Retinal pigment epithelial cell (primary cell): ENCODE results near the gene DNAJB1.

Experiments
- DNase-seq: peaks from one replicate; pipeline ENCODE4 v3.0.0-alpha.2; 2010; ENCODE audit warnings: low read depth
- H3K4me3 ChIP-seq: 2 replicates; pipeline ENCODE4 v1.5.1; 2011; ENCODE audit warnings: mild to moderate bottlenecking, low read length, control low read depth, moderate library complexity
- CTCF ChIP-seq: conservative IDR thresholded peaks from 2 replicates; pipeline ENCODE4 v1.5.1; 2011; ENCODE audit warnings: low read depth, low read length, control low read depth, inconsistent platforms

DNAJB1 gene

DNA sequence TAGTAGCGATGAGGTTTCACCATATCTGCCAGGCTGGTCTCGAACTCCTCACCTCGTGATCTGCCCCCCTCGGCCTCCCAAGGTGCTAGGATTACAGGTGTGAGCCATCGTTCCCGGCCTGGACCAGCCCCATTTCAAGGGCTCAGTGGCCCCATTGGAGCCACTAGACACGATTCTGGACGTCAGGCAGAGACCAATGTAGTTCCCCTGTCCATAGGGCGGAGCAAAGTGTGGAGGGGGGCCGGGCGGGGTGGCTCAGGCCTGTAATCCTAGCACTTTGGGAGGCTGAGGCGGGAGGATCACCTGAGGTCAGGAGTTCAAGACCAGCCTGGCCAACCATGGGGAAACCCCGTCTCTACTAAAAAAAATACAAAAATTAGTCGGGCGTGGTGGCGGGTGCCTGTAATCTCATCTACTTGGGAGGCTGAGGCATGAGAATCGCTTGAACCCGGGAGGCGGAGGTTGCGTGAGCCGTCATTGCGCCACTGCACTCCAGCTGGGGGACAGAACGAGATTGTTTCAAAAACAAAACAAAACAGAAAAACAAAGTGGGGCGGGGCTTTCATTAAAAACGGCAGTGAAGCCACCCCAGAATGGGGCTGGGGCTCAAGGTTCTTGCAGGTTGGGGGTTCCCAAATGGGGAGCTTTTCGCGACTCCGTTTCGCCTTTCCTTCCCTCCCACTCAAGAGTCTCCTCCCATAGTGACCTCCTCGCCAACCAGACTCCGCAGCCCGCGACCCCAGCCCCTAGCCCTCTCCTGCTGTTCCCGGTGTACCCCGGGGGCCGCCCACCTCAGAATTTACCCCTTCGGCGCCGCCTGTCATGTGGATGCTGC, 10.4 kb upstream of the DNAJB1 start:
- DNase-seq: no peak
- peak overlapping the region; percentile 72 for H3K4me3 ChIP-seq
- no peak for TF ChIP-seq CTCF

- H3K4me3 ChIP-seq: no peak overlapping the region
- no peak for TF ChIP-seq CTCF
- no peak for DNase-seq
Observed at GRCh38 chr19:14526423-14526822, 8.2 kb upstream of the DNAJB1 start.

GRCh38 chr19:14525729-14526128, 7.5 kb upstream of the DNAJB1 start:
- TF ChIP-seq CTCF: no peak
- H3K4me3 ChIP-seq: no peak overlapping the region
- no peak for DNase-seq

DNA sequence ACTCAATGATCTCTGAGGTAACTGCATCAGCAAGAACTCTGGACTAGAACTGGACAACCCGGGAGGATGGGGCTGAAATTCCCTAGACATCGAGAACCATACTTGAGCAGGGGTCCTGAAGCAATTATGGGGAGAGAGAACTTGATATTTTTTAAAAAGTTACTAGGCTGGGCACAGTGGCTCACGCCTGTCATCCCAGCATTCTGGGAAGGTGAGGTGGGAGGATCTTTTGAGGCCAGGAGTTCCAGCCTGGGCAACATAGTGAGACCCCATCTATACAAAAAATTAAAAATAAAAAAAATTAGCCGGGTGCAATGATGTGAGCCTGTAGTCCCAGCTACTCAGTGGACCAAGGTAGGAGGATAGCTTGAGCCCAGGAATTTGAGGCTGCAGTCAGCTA, 2.3 kb upstream of the DNAJB1 start:
- DNase-seq: no peak
- no peak for TF ChIP-seq CTCF
- H3K4me3 ChIP-seq: no peak overlapping the region

DNA sequence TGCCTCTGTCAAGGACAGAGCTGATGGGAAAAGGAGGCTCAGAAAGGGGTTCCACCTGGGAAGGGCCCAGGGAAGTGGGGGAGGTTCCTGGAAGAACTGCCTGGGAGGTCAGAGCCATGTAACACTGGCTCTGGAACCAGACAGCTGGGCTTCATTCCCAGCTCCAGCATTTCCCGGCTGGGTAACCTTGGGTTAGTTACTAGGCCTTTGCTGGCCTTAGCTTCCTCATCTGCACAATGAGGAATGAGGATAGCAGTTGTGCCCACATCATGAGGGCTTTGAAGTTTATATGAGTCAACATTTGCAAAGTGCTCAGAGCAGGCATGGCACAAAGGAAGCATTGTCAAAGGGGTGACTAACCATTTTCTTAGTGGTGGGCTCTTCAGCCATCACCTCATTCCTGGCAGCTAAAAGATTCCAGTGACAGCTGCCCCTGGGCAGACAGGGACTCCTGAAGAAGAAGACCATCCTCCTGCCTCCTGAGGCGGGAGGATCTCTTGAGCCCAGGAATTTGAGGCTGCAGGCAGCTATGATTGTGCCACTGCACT, 1.7 kb upstream of the DNAJB1 start:
- DNase-seq: peak; percentile 80
- no peak overlapping the region for H3K4me3 ChIP-seq
- no peak for TF ChIP-seq CTCF

- H3K4me3 ChIP-seq: no peak overlapping the region
- no peak for TF ChIP-seq CTCF
- no peak for DNase-seq
Observed at GRCh38 chr19:14519245-14519859, 1.2 kb upstream of the DNAJB1 start.
